Karpas-422 (cell line): ENCODE measurements around the gene RFX2. TPM values are rescaled to one million over a fixed set of nuclear protein-coding genes. Genes with fewer than 3 reads are reported as not detected.
"Not testable (repeated sequence)": the region's sequence is repeated elsewhere in the genome, so short reads cannot be mapped to it uniquely, and the experiment has no call there.

Experiments
- DNase-seq: peaks from one replicate; pipeline ENCODE4 v3.0.0-alpha.2; 2015
- H2AFZ ChIP-seq: fragments of 200-600 bp; sonication (generic); 2 replicates; pipeline ENCODE4 v1.6.1; 2014; ENCODE audit warnings: antibody characterized with exemption, low read length, mixed read lengths
- H3K27ac ChIP-seq: fragments of 200-600 bp; sonication (generic); 2 replicates; pipeline ENCODE4 v1.5.1; 2014; ENCODE audit warnings: mild to moderate bottlenecking, low read length, moderate library complexity
- H3K27me3 ChIP-seq: fragments of 200-600 bp; sonication (generic); 2 replicates; pipeline ENCODE4 v1.6.1; 2014; ENCODE audit warnings: low read length, mixed read lengths
- H3K36me3 ChIP-seq: fragments of 200-600 bp; sonication (generic); 2 replicates; pipeline ENCODE4 v1.6.1; 2014; ENCODE audit warnings: low read length, mixed read lengths; ENCODE audit not compliant: insufficient read depth
- H3K4me1 ChIP-seq: fragments of 200-600 bp; sonication (generic); 2 replicates; pipeline ENCODE4 v1.6.1; 2014; ENCODE audit warnings: mild to moderate bottlenecking, low read length, mixed read lengths
- H3K4me2 ChIP-seq: fragments of 200-600 bp; sonication (generic); 2 replicates; pipeline ENCODE4 v1.6.1; 2014; ENCODE audit warnings: low read length, low read depth, mild to moderate bottlenecking; ENCODE audit not compliant: poor library complexity, severe bottlenecking
- H3K4me3 ChIP-seq: fragments of 200-600 bp; sonication (generic); 2 replicates; pipeline ENCODE4 v1.5.1; 2014; ENCODE audit warnings: mild to moderate bottlenecking, antibody characterized with exemption, low read length, mixed read lengths
- H3K79me2 ChIP-seq: fragments of 200-600 bp; sonication (generic); 2 replicates; pipeline ENCODE4 v1.6.1; 2014; ENCODE audit warnings: mild to moderate bottlenecking, low read length, mixed read lengths
- H3K9ac ChIP-seq: fragments of 200-600 bp; sonication (generic); 2 replicates; pipeline ENCODE4 v1.6.0; 2014; ENCODE audit warnings: low read length
- H3K9me2 ChIP-seq: fragments of 200-600 bp; sonication (generic), shearing (Covaris generic); replicated peaks from 2 replicates; pipeline ENCODE4 v1.6.0; 2014; ENCODE audit warnings: mild to moderate bottlenecking, low read length, moderate library complexity; ENCODE audit not compliant: insufficient read depth
- H3K9me3 ChIP-seq: fragments of 300-700, 200-600 bp; sonication (generic); 2 replicates; pipeline ENCODE4 v1.6.1; 2014; ENCODE audit warnings: low read length, mixed read lengths
- H4K20me1 ChIP-seq: fragments of 200-600 bp; sonication (generic); 2 replicates; pipeline ENCODE4 v1.6.1; 2014; ENCODE audit warnings: mild to moderate bottlenecking, antibody characterized with exemption, low read length, low read depth; ENCODE audit not compliant: insufficient read depth
- total RNA-seq: library from RNA; depleted of rRNA; stranded (reverse); fragments of >200 nt; shearing (Covaris generic); gene quantifications from 2 replicates; pipeline ENCODE4 v1.2.3, GENCODE V29; 2014; ENCODE audit warnings: low replicate concordance

RFX2 gene
- total RNA-seq, 1 experiment from 2014 or later = 6.4 TPM

DNA sequence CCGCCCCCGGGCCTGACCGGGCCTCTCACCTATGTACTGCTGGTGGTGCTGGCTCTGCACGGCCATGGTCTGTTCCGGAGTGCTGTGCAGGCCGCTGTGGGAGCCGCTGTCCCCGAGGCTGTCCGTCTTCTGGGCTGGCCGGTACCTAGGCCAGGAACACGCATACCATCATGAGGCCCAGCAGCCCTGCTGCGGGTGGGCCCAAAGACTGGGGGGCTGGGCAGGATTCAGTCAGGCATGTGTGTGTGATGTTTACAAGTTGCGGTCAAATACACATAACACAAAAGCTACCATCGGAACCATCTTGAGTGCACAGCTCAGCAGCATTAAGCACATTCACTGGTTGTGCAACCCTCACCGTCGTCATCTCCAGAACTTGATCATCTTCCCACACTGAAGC is 100.2 kb downstream of the RFX2 start:
- Histone ChIP-seq H3K79me2 (no peaks in the 10 kb centered on the region), H3K4me3 (no peak overlapping the region), H4K20me1 (no peaks in the 10 kb centered on the region), H2AFZ (no peak overlapping the region), H3K4me2 (no peak overlapping the region), H3K27me3 (no peaks in the 10 kb centered on the region), H3K36me3 (no peaks in the 10 kb centered on the region), H3K9me2 (no peaks in the 10 kb centered on the region), H3K9ac (no peak overlapping the region), H3K9me3 (no peaks in the 10 kb centered on the region), H3K27ac (no peak overlapping the region), H3K4me1 (no peaks in the 10 kb centered on the region)
- DNase-seq = no peak

DNA sequence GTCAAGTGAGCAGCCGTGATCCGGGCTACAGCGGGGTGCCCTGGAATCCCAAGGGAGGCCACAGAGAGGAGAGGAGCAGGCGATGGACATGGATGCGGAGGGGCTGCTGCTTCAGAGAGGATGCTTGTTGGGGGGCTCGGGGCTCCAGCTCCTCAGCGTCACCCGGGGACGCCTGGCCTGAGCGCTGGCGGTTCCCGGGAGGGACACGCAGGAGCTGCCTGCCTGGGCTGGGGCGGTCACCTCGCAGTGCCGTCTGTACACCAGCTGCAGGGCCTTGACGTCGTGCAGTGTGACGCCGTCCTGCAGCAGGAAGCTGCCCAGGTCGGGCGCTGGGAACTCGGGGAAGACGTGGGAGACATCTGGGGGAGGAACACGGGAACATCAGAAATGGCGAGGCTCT is 102.4 kb downstream of the RFX2 start:
- no peaks in the 10 kb centered on the region for H3K79me2 ChIP-seq
- no peak overlapping the region for H2AFZ ChIP-seq
- H3K27ac ChIP-seq = no peak overlapping the region
- no peaks in the 10 kb centered on the region for H3K4me1 ChIP-seq
- no peak overlapping the region for H3K4me3 ChIP-seq
- no peak overlapping the region for H3K9ac ChIP-seq
- no peak overlapping the region for H3K4me2 ChIP-seq
- H3K9me3 ChIP-seq = no peaks in the 10 kb centered on the region
- no peak for DNase-seq
- H3K27me3 ChIP-seq = no peaks in the 10 kb centered on the region
- H3K9me2 ChIP-seq = no peaks in the 10 kb centered on the region
- H3K36me3 ChIP-seq = no peaks in the 10 kb centered on the region
- H4K20me1 ChIP-seq = no peaks in the 10 kb centered on the region

DNA sequence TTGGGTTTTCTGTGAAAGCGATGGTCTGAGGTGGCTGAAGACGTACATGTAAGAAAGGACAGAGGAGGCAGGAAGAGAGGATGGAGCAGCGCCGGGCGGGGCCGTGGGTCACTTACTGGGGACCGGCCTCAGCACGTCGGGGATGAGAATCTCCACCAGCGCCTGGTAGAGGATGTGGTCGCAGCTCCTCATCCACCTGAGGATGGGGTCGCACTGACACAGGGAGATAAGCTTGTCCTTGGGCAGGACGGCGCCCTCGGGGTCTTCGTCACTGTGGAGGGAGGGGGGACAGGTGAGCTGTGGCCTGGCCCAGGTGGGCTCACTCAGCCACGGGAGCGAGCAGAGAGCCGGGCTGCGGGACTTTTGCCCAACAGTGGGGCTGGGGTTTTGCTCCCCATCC is 103.4 kb downstream of the RFX2 start:
- H3K27me3 ChIP-seq = no peaks in the 10 kb centered on the region
- no peak overlapping the region for H3K4me2 ChIP-seq
- H3K9me3 ChIP-seq = no peaks in the 10 kb centered on the region
- H3K4me1 ChIP-seq = no peaks in the 10 kb centered on the region
- no peak overlapping the region for H3K9ac ChIP-seq
- H3K4me3 ChIP-seq = no peak overlapping the region
- H2AFZ ChIP-seq = no peak overlapping the region
- H3K36me3 ChIP-seq = no peaks in the 10 kb centered on the region
- H3K79me2 ChIP-seq = no peaks in the 10 kb centered on the region
- no peak overlapping the region for H3K27ac ChIP-seq
- H3K9me2 ChIP-seq = no peaks in the 10 kb centered on the region
- no peak for DNase-seq
- no peaks in the 10 kb centered on the region for H4K20me1 ChIP-seq

DNA sequence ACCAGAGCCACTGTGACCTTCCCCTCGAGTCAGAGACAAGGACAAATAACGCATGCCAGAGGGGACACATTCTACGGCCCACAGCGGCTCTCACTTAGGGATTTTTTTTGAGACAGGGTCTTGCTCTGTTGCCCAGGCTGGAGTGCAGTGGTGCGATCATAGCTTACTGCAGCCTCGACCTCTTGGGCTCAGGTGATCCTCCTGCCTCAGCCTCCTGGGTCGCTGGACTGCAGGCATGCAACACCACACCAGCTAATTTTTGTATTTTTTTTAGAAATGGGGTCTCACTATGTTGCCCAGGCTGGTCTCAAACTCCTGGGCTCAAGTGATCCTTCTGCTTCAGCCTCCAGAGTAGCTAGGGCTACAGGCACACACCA is 104.2 kb downstream of the RFX2 start:
- H3K9me2 ChIP-seq, DNase-seq, H3K9me3 ChIP-seq, H3K79me2 ChIP-seq, H3K4me2 ChIP-seq, H3K36me3 ChIP-seq, H2AFZ ChIP-seq, H3K27me3 ChIP-seq, H3K4me1 ChIP-seq, H3K27ac ChIP-seq, H3K4me3 ChIP-seq, H4K20me1 ChIP-seq, H3K9ac ChIP-seq: not testable (repeated sequence)

DNA sequence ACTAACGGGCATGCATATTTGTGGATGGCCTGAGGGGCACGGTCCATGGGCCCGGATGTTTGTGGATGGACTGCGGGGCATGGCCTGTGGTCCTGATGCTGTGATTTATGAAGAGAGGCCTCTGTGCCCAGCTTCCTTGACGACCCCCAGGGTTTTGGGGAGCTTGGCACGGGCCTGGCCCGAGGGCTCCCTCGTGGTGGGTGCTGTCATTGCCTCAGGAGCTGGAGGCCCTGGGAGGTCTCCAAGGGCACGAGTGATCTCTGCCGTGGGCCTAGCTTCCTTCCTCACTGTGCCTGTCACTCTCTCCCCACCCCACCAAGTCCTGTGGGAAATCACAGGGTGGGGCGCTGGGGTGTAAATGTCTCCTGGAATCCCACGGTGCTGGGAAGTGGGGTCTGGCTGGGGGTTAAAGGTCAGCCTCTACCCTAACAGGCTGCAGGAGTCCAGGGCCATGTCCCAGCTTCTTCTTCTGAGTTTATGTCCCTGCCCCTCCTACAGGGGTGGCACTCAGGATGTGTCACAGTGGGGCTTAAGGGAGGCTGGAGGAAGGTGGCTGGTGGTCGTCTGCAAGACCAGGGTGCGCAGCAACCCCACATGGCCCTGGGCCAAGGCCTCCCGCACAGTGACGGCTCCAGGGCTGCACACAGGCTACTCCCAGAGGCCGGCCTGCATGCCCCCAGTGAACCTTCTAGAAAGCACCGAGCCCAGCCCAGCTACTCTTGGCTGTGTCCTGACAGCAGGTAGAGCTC is 104.8 kb downstream of the RFX2 start:
- H3K27me3 ChIP-seq = no peaks in the 10 kb centered on the region
- no peaks in the 10 kb centered on the region for H3K79me2 ChIP-seq
- H4K20me1 ChIP-seq = no peaks in the 10 kb centered on the region
- no peak overlapping the region for H2AFZ ChIP-seq
- H3K4me1 ChIP-seq = no peaks in the 10 kb centered on the region
- H3K4me2 ChIP-seq = no peak overlapping the region
- no peaks in the 10 kb centered on the region for H3K9me2 ChIP-seq
- no peak overlapping the region for H3K9ac ChIP-seq
- H3K4me3 ChIP-seq = no peak overlapping the region
- H3K36me3 ChIP-seq = no peaks in the 10 kb centered on the region
- DNase-seq = no peak
- H3K27ac ChIP-seq = no peak overlapping the region
- H3K9me3 ChIP-seq = no peaks in the 10 kb centered on the region

DNA sequence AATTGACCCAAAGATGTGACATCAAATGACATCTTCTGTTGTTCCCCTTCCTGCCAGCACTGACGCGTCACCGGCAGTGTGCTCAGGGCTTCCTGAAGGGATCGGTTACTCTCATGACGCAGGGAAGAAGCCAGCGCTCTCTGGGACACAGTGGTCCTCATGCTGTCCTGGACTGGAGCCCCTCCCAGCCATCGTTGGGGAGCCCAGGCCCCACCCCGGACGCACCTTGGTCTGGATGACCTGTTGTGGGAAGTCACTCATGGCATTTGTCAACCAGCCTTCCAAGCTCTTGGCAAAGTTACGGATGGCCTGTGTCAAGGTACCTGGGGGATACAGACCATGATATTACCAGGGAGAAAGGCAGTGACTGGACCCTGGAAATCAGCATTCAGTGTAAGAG is 106.3 kb downstream of the RFX2 start:
- Histone ChIP-seq H3K27ac (no peak overlapping the region), H3K4me2 (no peak overlapping the region), H3K9me3 (no peaks in the 10 kb centered on the region), H3K9me2 (no peaks in the 10 kb centered on the region), H3K4me1 (no peaks in the 10 kb centered on the region), H3K27me3 (no peaks in the 10 kb centered on the region), H3K9ac (no peak overlapping the region), H4K20me1 (no peaks in the 10 kb centered on the region), H3K36me3 (no peaks in the 10 kb centered on the region), H3K79me2 (no peaks in the 10 kb centered on the region), H2AFZ (no peak overlapping the region), H3K4me3 (no peak overlapping the region)
- DNase-seq = no peak

DNA sequence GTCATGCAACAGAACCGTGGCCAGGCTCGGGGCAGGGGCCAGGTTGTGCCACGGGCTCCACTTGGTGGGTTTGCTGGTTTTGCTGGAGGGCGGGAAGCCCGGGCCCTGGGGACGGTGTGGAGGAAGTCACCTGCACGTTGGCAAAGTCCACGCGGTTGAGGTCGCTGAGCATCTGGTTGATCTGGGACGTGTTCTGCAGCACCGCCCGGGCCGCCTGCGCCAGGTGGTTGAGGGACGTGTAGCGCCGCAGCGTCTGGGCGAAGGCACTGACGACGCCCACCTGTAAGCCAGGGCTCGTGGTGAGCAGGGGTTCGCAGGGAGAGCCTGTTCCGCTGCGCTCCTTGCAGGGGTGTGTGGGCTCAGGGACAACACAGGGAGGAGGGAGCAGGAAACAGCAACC is 107.7 kb downstream of the RFX2 start:
- H3K9me2 ChIP-seq = no peaks in the 10 kb centered on the region
- H3K4me3 ChIP-seq = no peak overlapping the region
- no peak overlapping the region for H3K4me2 ChIP-seq
- H3K36me3 ChIP-seq = no peaks in the 10 kb centered on the region
- H3K27me3 ChIP-seq = no peaks in the 10 kb centered on the region
- no peak overlapping the region for H3K9ac ChIP-seq
- no peak overlapping the region for H2AFZ ChIP-seq
- H3K79me2 ChIP-seq = no peaks in the 10 kb centered on the region
- H3K9me3 ChIP-seq = no peaks in the 10 kb centered on the region
- DNase-seq = no peak
- no peaks in the 10 kb centered on the region for H4K20me1 ChIP-seq
- H3K4me1 ChIP-seq = no peaks in the 10 kb centered on the region
- no peak overlapping the region for H3K27ac ChIP-seq

DNA sequence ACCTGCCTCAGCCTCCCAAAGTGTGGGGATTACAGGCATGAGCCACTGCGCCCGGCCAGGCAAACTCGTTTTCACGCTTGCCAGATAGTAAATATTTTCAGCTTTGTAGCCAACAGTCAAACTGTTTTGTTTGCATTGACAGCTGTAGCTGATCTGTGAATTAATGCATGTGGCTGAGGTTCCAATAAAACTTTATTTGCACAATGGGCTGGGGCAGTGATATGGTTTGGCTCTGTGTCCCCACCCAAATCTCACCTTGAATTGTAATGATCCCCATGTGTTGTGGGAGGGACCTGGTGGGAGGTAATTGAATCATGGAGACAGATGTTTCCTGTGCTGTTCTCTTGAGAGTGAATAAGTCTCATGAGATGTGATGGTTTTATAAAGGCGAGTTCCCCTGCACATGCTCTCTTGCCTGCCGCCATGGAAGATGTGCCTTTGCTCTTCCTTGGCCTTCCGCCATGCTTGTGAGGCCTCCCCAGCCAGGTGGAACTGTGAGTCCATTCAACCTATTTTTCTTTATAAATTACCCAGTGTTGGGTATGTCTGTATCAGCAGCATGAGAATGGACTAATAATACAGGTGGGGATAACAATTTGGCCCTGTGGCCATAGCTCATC is 110.0 kb downstream of the RFX2 start:
- Histone ChIP-seq H2AFZ (no peak overlapping the region), H3K4me1 (no peaks in the 10 kb centered on the region), H3K79me2 (no peaks in the 10 kb centered on the region), H3K27ac (no peak overlapping the region), H3K27me3 (no peaks in the 10 kb centered on the region), H3K9ac (no peak overlapping the region), H3K9me3 (no peaks in the 10 kb centered on the region), H3K9me2 (no peaks in the 10 kb centered on the region), H4K20me1 (no peaks in the 10 kb centered on the region), H3K36me3 (no peaks in the 10 kb centered on the region), H3K4me2 (no peak overlapping the region), H3K4me3 (no peak overlapping the region)
- no peak for DNase-seq
